ENCODE data around the gene EYA2.

DNA sequence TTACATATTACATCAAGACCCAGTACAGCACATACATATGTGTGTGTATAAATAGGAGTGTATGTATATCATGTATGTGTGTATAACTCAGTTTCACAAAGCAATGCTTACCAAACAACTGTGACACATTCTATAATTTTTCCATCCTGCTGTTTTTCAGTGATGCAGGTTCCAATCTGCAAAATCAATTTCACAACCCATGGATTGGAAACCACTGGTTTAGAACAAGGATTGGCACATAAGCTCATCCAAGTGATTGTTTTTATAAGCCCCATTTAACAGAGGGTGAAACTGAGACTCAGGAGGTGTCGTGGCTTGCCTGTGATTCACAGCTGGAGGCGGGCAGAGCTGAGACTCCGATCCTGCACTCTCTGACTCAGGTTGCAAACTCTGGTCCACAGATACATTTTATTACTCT, 303.6 kb downstream of the EYA2 start:
- TF ChIP-seq CTCF (IDR thresholded peaks at IDR 0.05) = no peak
- no peak for TF ChIP-seq POLR2A (IDR thresholded peaks at IDR 0.05)
- no peak for TF ChIP-seq POLR2AphosphoS5 (IDR thresholded peaks at IDR 0.05)

All from prostate gland (tissue), 2 donors.